HL-60 (cell line): ENCODE measurements around the gene DIP2C.

Experiments used
- CTCF ChIP-seq: IDR thresholded peaks from one replicate; pipeline ENCODE4 v1.5.1; 2011; ENCODE audit warnings: low read length, control low read depth, inconsistent platforms; ENCODE audit not compliant: insufficient read depth
- GABPA ChIP-seq: IDR thresholded peaks from 2 replicates; pipeline ENCODE4 v1.6.1; 2012; ENCODE audit warnings: low read depth
- POLR2AphosphoS5 ChIP-seq: IDR thresholded peaks from 2 replicates; pipeline ENCODE4 v1.6.1; 2012; ENCODE audit warnings: low read depth
- REST ChIP-seq: IDR thresholded peaks from 2 replicates; pipeline ENCODE4 v1.6.1; 2012; ENCODE audit warnings: low read depth; ENCODE audit not compliant: insufficient replicate concordance
- SPI1 ChIP-seq: IDR thresholded peaks from 2 replicates; pipeline ENCODE4 v1.6.1; 2012; ENCODE audit warnings: low read depth, mild to moderate bottlenecking, borderline replicate concordance

DNA sequence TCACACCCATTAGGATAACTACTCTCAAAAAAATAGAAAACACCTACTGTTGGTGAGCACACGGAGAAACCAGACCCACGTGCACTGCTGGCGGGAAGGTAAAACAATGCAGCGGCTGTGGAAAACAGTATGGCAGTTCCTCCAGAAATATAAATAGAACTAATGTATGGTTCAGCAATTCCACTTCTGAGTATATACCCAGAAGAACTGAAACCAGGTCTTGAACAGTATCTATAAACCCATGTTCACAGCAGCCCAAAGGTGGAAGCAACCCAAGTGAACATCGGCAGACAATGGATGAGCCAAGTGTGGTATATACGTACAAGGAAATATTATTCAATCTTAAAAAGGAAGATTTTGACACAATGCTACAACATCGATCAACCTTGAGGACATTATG, 389.5 kb downstream of the DIP2C start:
- no peak for TF ChIP-seq CTCF
- TF ChIP-seq POLR2AphosphoS5: no peak
- TF ChIP-seq GABPA: no peak
- no peak for TF ChIP-seq REST
- TF ChIP-seq SPI1: no peak
